Panc1 (cell line): ENCODE measurements around the gene EED.

ENCODE experiments used
- CTCF ChIP-seq: fragments of 450-650 bp; IDR thresholded peaks from 2 replicates; pipeline ENCODE4 v1.5.1; 2017; ENCODE audit warnings: mild to moderate bottlenecking
- POLR2AphosphoS5 ChIP-seq: IDR thresholded peaks from 2 replicates; pipeline ENCODE4 v1.6.1; 2012; ENCODE audit warnings: mild to moderate bottlenecking, low read depth, low read length, moderate library complexity
- REST ChIP-seq, 2 experiments: IDR thresholded peaks; 2 replicates each; pipeline ENCODE4 v1.6.1; 2011 to 2012; ENCODE audit warnings: low read depth in 2 of 2, control low read depth in 1 of 2, low read length in 1 of 2, mild to moderate bottlenecking in 1 of 2, moderate library complexity in 1 of 2; ENCODE audit not compliant: insufficient read depth in 1 of 2
- SIN3A ChIP-seq: IDR thresholded peaks from 2 replicates; pipeline ENCODE4 v1.6.1; 2012; ENCODE audit warnings: low read depth, mild to moderate bottlenecking, low read length, moderate library complexity, borderline replicate concordance; ENCODE audit not compliant: insufficient read depth
- TCF7L2 ChIP-seq: IDR thresholded peaks from 2 replicates; pipeline ENCODE4 v1.6.1; 2011; ENCODE audit warnings: mild to moderate bottlenecking, low read depth, low read length, inconsistent platforms

GRCh38 chr11:86219311-86220193 lies 25.0 kb upstream of the EED start:
- TF ChIP-seq CTCF (no peak), POLR2AphosphoS5 (no peak), REST (IDR thresholded peaks at IDR 0.05; ENCODE audit: insufficient read depth in 1 of 2, low read depth in 2 of 2, low read length in 1 of 2) (no peak), SIN3A (no peak), TCF7L2 (no peak)
